Caco-2 (cell line): Measurements from ENCODE around the gene BABAM2. TPM values are rescaled to one million over a fixed set of nuclear protein-coding genes. Genes with fewer than 3 reads are reported as not detected.

ENCODE experiments used
- BruUV-seq: library from RNA; stranded (reverse); fragments of 400-500 nt; replicated peaks from 2 replicates; lab custom pipeline; 2021; lab: Mats Ljungman, UMichigan
- CTCF ChIA-PET: fragments of 300-600 bp; sonication (Branson Sonifier 250); formaldehyde crosslinking; loops from one replicate; lab custom pipeline; 2022; ENCODE audit warnings: antibody characterized with exemption; lab: Charles Lee
- POLR2A ChIA-PET: fragments of 300-600 bp; sonication (Branson Sonifier 250); formaldehyde crosslinking; loops from one replicate; lab custom pipeline; 2022; ENCODE audit warnings: antibody characterized with exemption; lab: Charles Lee
- DNase-seq, 2 experiments: peaks; one replicate each; pipeline versions ENCODE4 v3.0.0 to v3.0.0-alpha.2; 2020 to 2022
- H3K27me3 ChIP-seq: replicated peaks from 2 replicates; pipeline ENCODE4 v1.6.0; 2011; ENCODE audit warnings: low read length; ENCODE audit not compliant: control insufficient read depth, insufficient read depth
- H3K36me3 ChIP-seq: 2 replicates; pipeline ENCODE4 v1.5.1; 2011; ENCODE audit warnings: low read length; ENCODE audit not compliant: control insufficient read depth, insufficient read depth
- H3K4me1 ChIP-seq: fragments of 250-450 bp; sonication (Bioruptor Pico); 2 replicates; pipeline ENCODE4 v1.5.1; 2020; ENCODE audit warnings: mild to moderate bottlenecking
- H3K4me3 ChIP-seq: 2 replicates; pipeline ENCODE4 v1.5.1; 2011; ENCODE audit warnings: low read depth, mild to moderate bottlenecking, control low read depth, low read length
- H3K9me3 ChIP-seq: fragments of 250-450 bp; sonication (Bioruptor Pico); 2 replicates; pipeline ENCODE4 v1.5.1; 2020; ENCODE audit warnings: mild to moderate bottlenecking, moderate library complexity
- H3K27ac Mint-ChIP-seq: one replicate; pipeline ENCODE4 v1.8.0; 2022; ENCODE audit warnings: mixed read lengths; ENCODE audit not compliant: unreplicated experiment
- H3K27me3 Mint-ChIP-seq: one replicate; pipeline ENCODE4 v1.8.0; 2022; ENCODE audit warnings: mixed read lengths; ENCODE audit not compliant: insufficient read depth, unreplicated experiment
- H3K36me3 Mint-ChIP-seq: one replicate; pipeline ENCODE4 v1.8.0; 2022; ENCODE audit warnings: mild to moderate bottlenecking, mixed read lengths; ENCODE audit not compliant: insufficient read depth, unreplicated experiment
- H3K4me1 Mint-ChIP-seq: one replicate; pipeline ENCODE4 v1.8.0; 2022; ENCODE audit warnings: low read depth, mixed read lengths; ENCODE audit not compliant: unreplicated experiment
- H3K4me3 Mint-ChIP-seq: one replicate; pipeline ENCODE4 v1.8.0; 2022; ENCODE audit warnings: mild to moderate bottlenecking, moderate library complexity, mixed read lengths; ENCODE audit not compliant: unreplicated experiment
- H3K9me3 Mint-ChIP-seq: one replicate; pipeline ENCODE4 v1.8.0; 2022; ENCODE audit warnings: mixed read lengths; ENCODE audit not compliant: unreplicated experiment
- intact Hi-C: fragments of 100-400 bp; cut with micrococcal nuclease; formaldehyde crosslinking; loops from one replicate; pipeline ENCODE4 v1.10.0; 2022; ENCODE audit not compliant: unreplicated experiment
- total RNA-seq: library from RNA; stranded (reverse); gene quantifications from 2 replicates; pipeline ENCODE4 v1.2.3, GENCODE V29; 2022
- TF ChIP-seq, protein P1 (sequence below), 2 experiments: fragments of 200-600 bp in 1 of 2; IDR thresholded peaks; 1 replicate in 1 of 2; 2 replicates in 1 of 2; pipeline versions ENCODE4 v1.5.1 to v1.8.0; 2011 to 2022; ENCODE audit warnings: antibody characterized with exemption in 1 of 2, control low read depth in 1 of 2, inconsistent platforms in 1 of 2, low read depth in 1 of 2, low read length in 1 of 2, mild to moderate bottlenecking in 1 of 2, moderate library complexity in 1 of 2; ENCODE audit not compliant: insufficient read depth in 1 of 2, severe bottlenecking in 1 of 2, unreplicated experiment in 1 of 2

The BABAM2 gene
- total RNA-seq, 1 experiment from 2014 or later, result 57.3 TPM

DNA sequence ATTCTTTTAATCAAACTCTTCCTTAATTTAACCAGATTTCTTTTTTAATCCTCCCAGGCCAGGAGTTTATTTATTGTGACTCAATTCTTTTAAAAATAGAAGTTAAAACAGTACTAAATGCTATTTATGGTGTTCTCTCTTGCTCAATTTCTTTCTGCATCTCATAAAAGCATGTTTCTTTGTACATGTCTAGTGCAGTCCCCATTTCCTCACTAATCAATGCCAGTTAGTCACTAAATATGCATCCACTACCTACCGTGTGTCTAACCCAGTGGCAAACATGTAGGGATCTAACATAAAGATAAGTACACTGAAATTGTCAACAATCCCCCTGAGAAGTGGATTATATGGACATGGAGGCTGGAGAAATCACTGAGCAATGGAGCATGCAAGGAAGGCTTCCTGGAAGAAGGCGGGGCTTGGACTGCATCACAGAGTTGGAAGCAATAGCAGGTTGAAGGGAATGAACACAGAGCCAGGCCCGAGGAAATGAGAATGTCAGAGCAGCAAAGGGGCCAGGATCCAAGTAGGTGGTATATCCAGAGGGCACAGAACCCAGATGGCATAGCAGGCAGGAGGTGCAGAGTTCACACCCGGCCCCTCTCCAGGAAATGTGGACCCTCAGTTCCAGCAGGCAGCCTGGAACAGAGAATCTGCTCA, 396.9 kb downstream of the BABAM2 start:
- no peaks in the 10 kb centered on the region for H3K9me3 Mint-ChIP-seq

DNA sequence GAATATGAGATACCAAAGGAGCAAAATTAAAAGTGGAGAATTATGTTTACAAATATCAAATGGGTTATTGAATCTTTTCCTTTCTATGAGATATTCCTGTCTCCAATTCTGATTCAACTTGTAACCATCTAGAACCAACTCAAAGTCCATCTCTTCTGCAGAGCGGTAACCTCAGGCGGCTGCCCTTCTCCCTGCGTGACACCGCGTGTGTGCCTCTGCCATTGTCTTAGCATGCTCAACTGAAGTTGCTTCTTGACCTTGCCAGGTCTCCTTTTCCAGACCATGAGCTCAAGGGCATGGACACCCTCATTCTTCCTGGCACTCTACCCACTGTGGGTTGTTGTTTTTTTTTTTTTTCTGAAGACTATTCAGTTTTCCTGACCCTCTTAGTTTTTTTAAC, 398.1 kb downstream of the BABAM2 start:
- H3K36me3 Mint-ChIP-seq, result no peaks in the 10 kb centered on the region
- ChIA-PET POLR2A (no interaction called here), CTCF (no interaction called here)
- no peaks in the 10 kb centered on the region for H3K27me3 ChIP-seq
- no peak overlapping the region for H3K4me3 ChIP-seq
- H3K9me3 ChIP-seq, result no peaks in the 10 kb centered on the region
- peaks cover 7% of the 10 kb centered on the region for H3K4me1 Mint-ChIP-seq
- TF ChIP-seq, protein P1, sequence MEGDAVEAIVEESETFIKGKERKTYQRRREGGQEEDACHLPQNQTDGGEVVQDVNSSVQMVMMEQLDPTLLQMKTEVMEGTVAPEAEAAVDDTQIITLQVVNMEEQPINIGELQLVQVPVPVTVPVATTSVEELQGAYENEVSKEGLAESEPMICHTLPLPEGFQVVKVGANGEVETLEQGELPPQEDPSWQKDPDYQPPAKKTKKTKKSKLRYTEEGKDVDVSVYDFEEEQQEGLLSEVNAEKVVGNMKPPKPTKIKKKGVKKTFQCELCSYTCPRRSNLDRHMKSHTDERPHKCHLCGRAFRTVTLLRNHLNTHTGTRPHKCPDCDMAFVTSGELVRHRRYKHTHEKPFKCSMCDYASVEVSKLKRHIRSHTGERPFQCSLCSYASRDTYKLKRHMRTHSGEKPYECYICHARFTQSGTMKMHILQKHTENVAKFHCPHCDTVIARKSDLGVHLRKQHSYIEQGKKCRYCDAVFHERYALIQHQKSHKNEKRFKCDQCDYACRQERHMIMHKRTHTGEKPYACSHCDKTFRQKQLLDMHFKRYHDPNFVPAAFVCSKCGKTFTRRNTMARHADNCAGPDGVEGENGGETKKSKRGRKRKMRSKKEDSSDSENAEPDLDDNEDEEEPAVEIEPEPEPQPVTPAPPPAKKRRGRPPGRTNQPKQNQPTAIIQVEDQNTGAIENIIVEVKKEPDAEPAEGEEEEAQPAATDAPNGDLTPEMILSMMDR (IDR thresholded peaks at IDR 0.05; ENCODE audit: insufficient read depth in 1 of 2, low read depth in 1 of 2, low read length in 1 of 2, severe bottlenecking in 1 of 2, unreplicated experiment in 1 of 2), result no peak
- DNase-seq, result no peak
- no peaks in the 10 kb centered on the region for H3K4me1 ChIP-seq
- no peak overlapping the region for H3K27ac Mint-ChIP-seq
- H3K27me3 Mint-ChIP-seq, result no peaks in the 10 kb centered on the region
- H3K4me3 Mint-ChIP-seq, result no peak overlapping the region
- intact Hi-C loops, result no loop called here
- no peaks in the 10 kb centered on the region for H3K36me3 ChIP-seq
- BruUV-seq, result no TSS peak
- H3K9me3 Mint-ChIP-seq, result no peaks in the 10 kb centered on the region

More for the DNA sequence above, 396.9 kb downstream of the BABAM2 start:
- H3K27ac Mint-ChIP-seq, result peak overlapping the region; percentile 27
- BruUV-seq, result no TSS peak
- ChIA-PET CTCF (interaction anchor here (0.7 kb wide), 1 partner anchor 416 kb away, joined by 4 read pairs; no protein-coding TSS in a partner anchor), POLR2A (no interaction called here)
- H3K4me1 ChIP-seq, result no peaks in the 10 kb centered on the region
- no peaks in the 10 kb centered on the region for H3K27me3 Mint-ChIP-seq
- H3K9me3 ChIP-seq, result no peaks in the 10 kb centered on the region
- H3K36me3 ChIP-seq, result no peaks in the 10 kb centered on the region
- no peak overlapping the region for H3K4me3 ChIP-seq
- H3K27me3 ChIP-seq, result no peaks in the 10 kb centered on the region
- intact Hi-C loops, result no loop called here
- peaks cover 7% of the 10 kb centered on the region for H3K4me1 Mint-ChIP-seq
- no peaks in the 10 kb centered on the region for H3K36me3 Mint-ChIP-seq
- DNase-seq, result no peak
- TF ChIP-seq, protein P1 (IDR thresholded peaks at IDR 0.05; ENCODE audit: insufficient read depth in 1 of 2, low read depth in 1 of 2, low read length in 1 of 2, severe bottlenecking in 1 of 2, unreplicated experiment in 1 of 2), result no peak
- H3K4me3 Mint-ChIP-seq, result no peak overlapping the region

DNA sequence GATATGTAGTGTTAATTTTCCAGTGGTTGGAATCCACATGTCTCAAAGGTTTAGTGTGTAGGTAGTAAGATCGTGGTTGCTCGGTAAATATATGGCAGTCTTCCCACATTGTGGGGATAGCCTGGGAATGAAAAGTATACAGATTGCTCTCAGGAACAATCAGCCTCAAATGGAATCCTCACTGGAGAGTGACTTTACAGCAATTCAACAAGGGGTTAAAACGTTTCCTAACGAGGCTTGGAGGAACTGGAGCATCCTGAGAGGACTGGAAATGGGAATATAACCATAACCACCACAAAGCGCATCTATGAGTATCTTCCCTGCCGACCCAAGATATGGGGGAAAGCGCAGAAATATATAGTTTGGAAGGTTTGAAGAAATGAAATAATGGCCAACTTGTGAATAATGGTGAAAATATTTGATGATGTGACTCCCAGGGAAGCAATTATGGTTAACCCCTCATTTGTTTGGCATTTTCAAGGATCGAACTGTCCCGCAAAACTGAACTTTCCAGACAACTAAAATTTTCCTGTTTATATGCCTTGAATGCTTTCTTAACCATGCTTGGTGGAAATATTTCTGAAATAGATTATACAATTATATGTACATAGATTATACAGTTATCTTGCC, 401.4 kb downstream of the BABAM2 start:
- no peak overlapping the region for H3K27ac Mint-ChIP-seq
- peaks cover 7% of the 10 kb centered on the region for H3K4me1 Mint-ChIP-seq
- TF ChIP-seq, protein P1 (IDR thresholded peaks at IDR 0.05; ENCODE audit: insufficient read depth in 1 of 2, low read depth in 1 of 2, low read length in 1 of 2, severe bottlenecking in 1 of 2, unreplicated experiment in 1 of 2), result no peak
- ChIA-PET CTCF (no interaction called here), POLR2A (no interaction called here)
- Histone ChIP-seq H3K36me3 (no peaks in the 10 kb centered on the region), H3K27me3 (no peaks in the 10 kb centered on the region), H3K4me1 (no peaks in the 10 kb centered on the region), H3K9me3 (no peaks in the 10 kb centered on the region), H3K4me3 (no peak overlapping the region)
- BruUV-seq, result no TSS peak
- intact Hi-C loops, result no loop called here
- no peaks in the 10 kb centered on the region for H3K27me3 Mint-ChIP-seq
- no peak overlapping the region for H3K4me3 Mint-ChIP-seq
- H3K36me3 Mint-ChIP-seq, result no peaks in the 10 kb centered on the region
- DNase-seq, result no peak
- no peaks in the 10 kb centered on the region for H3K9me3 Mint-ChIP-seq
